ENCODE measurements around the gene SPECC1.

GRCh38 chr17:20080513-20080912 is 71.4 kb downstream of the SPECC1 start:
- TF ChIP-seq SUZ12 (IDR thresholded peaks at IDR 0.05; ENCODE audit: extremely low read depth, insufficient read depth, insufficient read length) (no peak), ZNF274 (IDR thresholded peaks at IDR 0.05; ENCODE audit: low read depth, low read length) (no peak), YY1 (IDR thresholded peaks at IDR 0.05; ENCODE audit: insufficient read depth, insufficient read length) (no peak)

Measured in NT2/D1 (cell line).